ENCODE measurements around the gene VSTM4.

Gene VSTM4

DNA sequence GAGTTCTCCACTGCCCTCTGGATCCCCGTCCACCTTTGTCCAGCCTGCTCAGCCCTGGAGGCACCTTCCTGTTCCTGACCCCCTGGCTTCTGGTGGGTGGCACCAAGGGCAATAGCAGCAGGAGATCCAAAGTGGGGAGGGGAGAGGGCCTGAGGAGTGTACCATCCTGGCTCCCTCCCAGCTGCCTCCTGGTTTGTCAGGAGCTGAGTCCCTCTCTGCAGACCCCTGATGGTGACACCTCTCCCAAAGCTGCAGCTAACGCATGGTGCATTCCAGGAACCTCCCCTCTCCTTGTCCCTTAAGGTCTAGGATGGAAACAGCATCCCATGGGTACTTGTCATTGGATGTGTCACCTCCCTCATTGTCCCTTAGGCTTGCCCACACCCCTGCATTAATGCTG lies 39.6 kb downstream of the VSTM4 start:
- TF ChIP-seq, protein P1, sequence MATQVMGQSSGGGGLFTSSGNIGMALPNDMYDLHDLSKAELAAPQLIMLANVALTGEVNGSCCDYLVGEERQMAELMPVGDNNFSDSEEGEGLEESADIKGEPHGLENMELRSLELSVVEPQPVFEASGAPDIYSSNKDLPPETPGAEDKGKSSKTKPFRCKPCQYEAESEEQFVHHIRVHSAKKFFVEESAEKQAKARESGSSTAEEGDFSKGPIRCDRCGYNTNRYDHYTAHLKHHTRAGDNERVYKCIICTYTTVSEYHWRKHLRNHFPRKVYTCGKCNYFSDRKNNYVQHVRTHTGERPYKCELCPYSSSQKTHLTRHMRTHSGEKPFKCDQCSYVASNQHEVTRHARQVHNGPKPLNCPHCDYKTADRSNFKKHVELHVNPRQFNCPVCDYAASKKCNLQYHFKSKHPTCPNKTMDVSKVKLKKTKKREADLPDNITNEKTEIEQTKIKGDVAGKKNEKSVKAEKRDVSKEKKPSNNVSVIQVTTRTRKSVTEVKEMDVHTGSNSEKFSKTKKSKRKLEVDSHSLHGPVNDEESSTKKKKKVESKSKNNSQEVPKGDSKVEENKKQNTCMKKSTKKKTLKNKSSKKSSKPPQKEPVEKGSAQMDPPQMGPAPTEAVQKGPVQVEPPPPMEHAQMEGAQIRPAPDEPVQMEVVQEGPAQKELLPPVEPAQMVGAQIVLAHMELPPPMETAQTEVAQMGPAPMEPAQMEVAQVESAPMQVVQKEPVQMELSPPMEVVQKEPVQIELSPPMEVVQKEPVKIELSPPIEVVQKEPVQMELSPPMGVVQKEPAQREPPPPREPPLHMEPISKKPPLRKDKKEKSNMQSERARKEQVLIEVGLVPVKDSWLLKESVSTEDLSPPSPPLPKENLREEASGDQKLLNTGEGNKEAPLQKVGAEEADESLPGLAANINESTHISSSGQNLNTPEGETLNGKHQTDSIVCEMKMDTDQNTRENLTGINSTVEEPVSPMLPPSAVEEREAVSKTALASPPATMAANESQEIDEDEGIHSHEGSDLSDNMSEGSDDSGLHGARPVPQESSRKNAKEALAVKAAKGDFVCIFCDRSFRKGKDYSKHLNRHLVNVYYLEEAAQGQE (IDR thresholded peaks at IDR 0.05; ENCODE audit: insufficient replicate concordance, low read depth), result no peak
- TF ChIP-seq POLR2AphosphoS5 (IDR thresholded peaks at IDR 0.05; ENCODE audit: low read depth) (no peak), SPI1 (IDR thresholded peaks at IDR 0.05; ENCODE audit: borderline replicate concordance, low read depth) (no peak), GABPA (IDR thresholded peaks at IDR 0.05; ENCODE audit: low read depth) (no peak)
- TF ChIP-seq, protein P2, sequence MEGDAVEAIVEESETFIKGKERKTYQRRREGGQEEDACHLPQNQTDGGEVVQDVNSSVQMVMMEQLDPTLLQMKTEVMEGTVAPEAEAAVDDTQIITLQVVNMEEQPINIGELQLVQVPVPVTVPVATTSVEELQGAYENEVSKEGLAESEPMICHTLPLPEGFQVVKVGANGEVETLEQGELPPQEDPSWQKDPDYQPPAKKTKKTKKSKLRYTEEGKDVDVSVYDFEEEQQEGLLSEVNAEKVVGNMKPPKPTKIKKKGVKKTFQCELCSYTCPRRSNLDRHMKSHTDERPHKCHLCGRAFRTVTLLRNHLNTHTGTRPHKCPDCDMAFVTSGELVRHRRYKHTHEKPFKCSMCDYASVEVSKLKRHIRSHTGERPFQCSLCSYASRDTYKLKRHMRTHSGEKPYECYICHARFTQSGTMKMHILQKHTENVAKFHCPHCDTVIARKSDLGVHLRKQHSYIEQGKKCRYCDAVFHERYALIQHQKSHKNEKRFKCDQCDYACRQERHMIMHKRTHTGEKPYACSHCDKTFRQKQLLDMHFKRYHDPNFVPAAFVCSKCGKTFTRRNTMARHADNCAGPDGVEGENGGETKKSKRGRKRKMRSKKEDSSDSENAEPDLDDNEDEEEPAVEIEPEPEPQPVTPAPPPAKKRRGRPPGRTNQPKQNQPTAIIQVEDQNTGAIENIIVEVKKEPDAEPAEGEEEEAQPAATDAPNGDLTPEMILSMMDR (IDR thresholded peaks at IDR 0.05; ENCODE audit: insufficient read depth, low read length), result no peak
- DNase-seq (ENCODE audit: low read depth in 1 of 2, low spot score in 1 of 2), result no peak
- Histone ChIP-seq H3K4me3 (replicated peaks; ENCODE audit: insufficient read depth, low read length) (no peak overlapping the region), H3K27me3 (ENCODE audit: insufficient read depth, poor library complexity, severe bottlenecking) (peaks cover 3% of the 10 kb centered on the region), H3K27ac (replicated peaks) (no peak overlapping the region)

GRCh38 chr10:49074836-49075682 lies 40.3 kb downstream of the VSTM4 start:
- no peak overlapping the region for H3K4me3 ChIP-seq (replicated peaks; ENCODE audit: insufficient read depth, low read length)
- peaks cover 3% of the 10 kb centered on the region for H3K27me3 ChIP-seq (ENCODE audit: insufficient read depth, poor library complexity, severe bottlenecking)
- H3K27ac ChIP-seq (replicated peaks), result no peak overlapping the region
- TF ChIP-seq SPI1 (IDR thresholded peaks at IDR 0.05; ENCODE audit: borderline replicate concordance, low read depth), result no peak
- TF ChIP-seq, protein P2 (IDR thresholded peaks at IDR 0.05; ENCODE audit: insufficient read depth, low read length), result no peak
- TF ChIP-seq, protein P1 (IDR thresholded peaks at IDR 0.05; ENCODE audit: insufficient replicate concordance, low read depth), result no peak
- TF ChIP-seq GABPA (IDR thresholded peaks at IDR 0.05; ENCODE audit: low read depth), result no peak
- TF ChIP-seq POLR2AphosphoS5 (IDR thresholded peaks at IDR 0.05; ENCODE audit: low read depth), result no peak
- no peak for DNase-seq (ENCODE audit: low read depth in 1 of 2, low spot score in 1 of 2)

DNA sequence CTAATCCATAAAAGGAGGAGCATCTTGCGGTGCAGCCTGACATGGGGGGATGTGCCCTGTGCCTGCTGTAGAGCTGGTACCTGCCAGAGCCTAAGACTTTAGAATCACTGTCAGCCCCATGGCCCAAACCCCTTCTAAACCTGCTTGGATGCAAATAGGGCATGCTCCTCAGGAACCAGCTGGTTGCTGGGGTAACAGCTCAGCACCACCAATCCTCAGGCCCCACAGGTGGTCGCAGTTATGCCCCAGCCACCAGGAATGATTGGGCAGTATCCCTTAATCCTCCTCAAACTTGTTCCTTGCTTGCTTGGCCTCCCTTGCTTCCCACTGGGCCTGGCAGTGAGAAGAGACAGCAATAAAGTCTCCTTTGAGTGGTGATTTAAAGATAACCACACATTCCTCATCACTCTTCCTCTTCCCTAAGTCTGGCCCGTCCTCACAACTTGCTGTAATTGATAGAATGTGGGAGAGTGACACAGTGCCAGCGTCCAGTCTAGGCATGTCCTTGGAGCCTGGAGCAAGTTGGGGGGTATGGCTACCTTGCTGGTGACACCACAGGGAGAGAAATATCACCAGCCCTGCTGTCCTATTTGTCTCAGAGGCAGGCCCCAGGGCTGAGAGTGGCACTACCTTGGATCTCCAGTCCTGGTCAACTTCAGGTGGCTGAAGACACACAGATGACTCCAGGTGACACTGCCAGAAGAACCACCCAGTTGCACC lies 43.0 kb downstream of the VSTM4 start:
- H3K27me3 ChIP-seq (ENCODE audit: insufficient read depth, poor library complexity, severe bottlenecking), result peaks cover under 1% of the 10 kb centered on the region
- H3K27ac ChIP-seq (replicated peaks), result no peak overlapping the region
- DNase-seq (ENCODE audit: low read depth in 1 of 2, low spot score in 1 of 2), result no peak
- no peak overlapping the region for H3K4me3 ChIP-seq (replicated peaks; ENCODE audit: insufficient read depth, low read length)
- TF ChIP-seq, protein P2 (IDR thresholded peaks at IDR 0.05; ENCODE audit: insufficient read depth, low read length), result no peak
- TF ChIP-seq POLR2AphosphoS5 (IDR thresholded peaks at IDR 0.05; ENCODE audit: low read depth), result no peak
- no peak for TF ChIP-seq GABPA (IDR thresholded peaks at IDR 0.05; ENCODE audit: low read depth)
- TF ChIP-seq, protein P1 (IDR thresholded peaks at IDR 0.05; ENCODE audit: insufficient replicate concordance, low read depth), result no peak
- TF ChIP-seq SPI1 (IDR thresholded peaks at IDR 0.05; ENCODE audit: borderline replicate concordance, low read depth), result no peak

Data from HL-60 (cell line).